Ishikawa (cell line): ENCODE results near the gene SH3TC1.

ENCODE experiments used
- CEBPB ChIP-seq: IDR thresholded peaks from 2 replicates; pipeline ENCODE4 v1.6.1; 2012
- CREB1 ChIP-seq: IDR thresholded peaks from 2 replicates; pipeline ENCODE4 v1.6.1; 2012; ENCODE audit warnings: low read depth
- EGR1 ChIP-seq: IDR thresholded peaks from 2 replicates; pipeline ENCODE4 v1.6.1; 2012
- EP300 ChIP-seq: IDR thresholded peaks from 2 replicates; pipeline ENCODE4 v1.6.1; 2012; ENCODE audit warnings: borderline replicate concordance
- FOXM1 ChIP-seq: IDR thresholded peaks from 2 replicates; pipeline ENCODE4 v1.6.1; 2012; ENCODE audit warnings: low read depth, borderline replicate concordance
- MAX ChIP-seq: IDR thresholded peaks from 2 replicates; pipeline ENCODE4 v1.6.1; 2012
- NFIC ChIP-seq: IDR thresholded peaks from 2 replicates; pipeline ENCODE4 v1.6.1; 2012
- RAD21 ChIP-seq: IDR thresholded peaks from 2 replicates; pipeline ENCODE4 v1.6.1; 2012; ENCODE audit warnings: low read depth
- TAF1 ChIP-seq: IDR thresholded peaks from 2 replicates; pipeline ENCODE4 v1.6.1; 2012; ENCODE audit warnings: low read depth, mild to moderate bottlenecking
- TCF12 ChIP-seq: IDR thresholded peaks from 2 replicates; pipeline ENCODE4 v1.6.1; 2012; ENCODE audit warnings: low read depth
- TEAD4 ChIP-seq: IDR thresholded peaks from 2 replicates; pipeline ENCODE4 v1.6.1; 2012
- USF1 ChIP-seq: IDR thresholded peaks from 2 replicates; pipeline ENCODE4 v1.6.1; 2012
- YY1 ChIP-seq: IDR thresholded peaks from 2 replicates; pipeline ENCODE4 v1.6.1; 2012; ENCODE audit warnings: low read depth
- ZBTB7A ChIP-seq: IDR thresholded peaks from 2 replicates; pipeline ENCODE4 v1.6.1; 2012; ENCODE audit warnings: low read depth
- TF ChIP-seq, protein P1 (sequence below): IDR thresholded peaks from 2 replicates; pipeline ENCODE4 v1.6.1; 2012; ENCODE audit warnings: low read depth, mild to moderate bottlenecking

SH3TC1 gene

GRCh38 chr4:8195841-8196458, 3.1 kb upstream of the SH3TC1 start:
- TF ChIP-seq ZBTB7A: no peak
- no peak for TF ChIP-seq TAF1
- TF ChIP-seq, protein P1, sequence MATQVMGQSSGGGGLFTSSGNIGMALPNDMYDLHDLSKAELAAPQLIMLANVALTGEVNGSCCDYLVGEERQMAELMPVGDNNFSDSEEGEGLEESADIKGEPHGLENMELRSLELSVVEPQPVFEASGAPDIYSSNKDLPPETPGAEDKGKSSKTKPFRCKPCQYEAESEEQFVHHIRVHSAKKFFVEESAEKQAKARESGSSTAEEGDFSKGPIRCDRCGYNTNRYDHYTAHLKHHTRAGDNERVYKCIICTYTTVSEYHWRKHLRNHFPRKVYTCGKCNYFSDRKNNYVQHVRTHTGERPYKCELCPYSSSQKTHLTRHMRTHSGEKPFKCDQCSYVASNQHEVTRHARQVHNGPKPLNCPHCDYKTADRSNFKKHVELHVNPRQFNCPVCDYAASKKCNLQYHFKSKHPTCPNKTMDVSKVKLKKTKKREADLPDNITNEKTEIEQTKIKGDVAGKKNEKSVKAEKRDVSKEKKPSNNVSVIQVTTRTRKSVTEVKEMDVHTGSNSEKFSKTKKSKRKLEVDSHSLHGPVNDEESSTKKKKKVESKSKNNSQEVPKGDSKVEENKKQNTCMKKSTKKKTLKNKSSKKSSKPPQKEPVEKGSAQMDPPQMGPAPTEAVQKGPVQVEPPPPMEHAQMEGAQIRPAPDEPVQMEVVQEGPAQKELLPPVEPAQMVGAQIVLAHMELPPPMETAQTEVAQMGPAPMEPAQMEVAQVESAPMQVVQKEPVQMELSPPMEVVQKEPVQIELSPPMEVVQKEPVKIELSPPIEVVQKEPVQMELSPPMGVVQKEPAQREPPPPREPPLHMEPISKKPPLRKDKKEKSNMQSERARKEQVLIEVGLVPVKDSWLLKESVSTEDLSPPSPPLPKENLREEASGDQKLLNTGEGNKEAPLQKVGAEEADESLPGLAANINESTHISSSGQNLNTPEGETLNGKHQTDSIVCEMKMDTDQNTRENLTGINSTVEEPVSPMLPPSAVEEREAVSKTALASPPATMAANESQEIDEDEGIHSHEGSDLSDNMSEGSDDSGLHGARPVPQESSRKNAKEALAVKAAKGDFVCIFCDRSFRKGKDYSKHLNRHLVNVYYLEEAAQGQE: no peak
- TF ChIP-seq USF1: no peak
- TF ChIP-seq EGR1: no peak
- TF ChIP-seq FOXM1: no peak
- TF ChIP-seq NFIC: no peak
- TF ChIP-seq CEBPB: no peak
- no peak for TF ChIP-seq TEAD4
- no peak for TF ChIP-seq TCF12
- TF ChIP-seq RAD21: no peak
- TF ChIP-seq CREB1: no peak
- TF ChIP-seq EP300: no peak
- no peak for TF ChIP-seq MAX
- no peak for TF ChIP-seq YY1

- no peak for TF ChIP-seq TAF1
- no peak for TF ChIP-seq TCF12
- TF ChIP-seq CREB1: no peak
- no peak for TF ChIP-seq MAX
- no peak for TF ChIP-seq TEAD4
- TF ChIP-seq CEBPB: no peak
Observed at GRCh38 chr4:8197521-8197920, 1.6 kb upstream of the SH3TC1 start.

GRCh38 chr4:8198206-8198905, 734 bp upstream of the SH3TC1 start:
- TF ChIP-seq TCF12: no peak
- no peak for TF ChIP-seq CREB1
- TF ChIP-seq EGR1: no peak
- TF ChIP-seq, protein P1: no peak
- TF ChIP-seq TAF1: no peak
- no peak for TF ChIP-seq MAX
- no peak for TF ChIP-seq ZBTB7A
- no peak for TF ChIP-seq FOXM1
- TF ChIP-seq YY1: no peak
- no peak for TF ChIP-seq EP300
- no peak for TF ChIP-seq RAD21
- TF ChIP-seq TEAD4: no peak
- TF ChIP-seq USF1: no peak

DNA sequence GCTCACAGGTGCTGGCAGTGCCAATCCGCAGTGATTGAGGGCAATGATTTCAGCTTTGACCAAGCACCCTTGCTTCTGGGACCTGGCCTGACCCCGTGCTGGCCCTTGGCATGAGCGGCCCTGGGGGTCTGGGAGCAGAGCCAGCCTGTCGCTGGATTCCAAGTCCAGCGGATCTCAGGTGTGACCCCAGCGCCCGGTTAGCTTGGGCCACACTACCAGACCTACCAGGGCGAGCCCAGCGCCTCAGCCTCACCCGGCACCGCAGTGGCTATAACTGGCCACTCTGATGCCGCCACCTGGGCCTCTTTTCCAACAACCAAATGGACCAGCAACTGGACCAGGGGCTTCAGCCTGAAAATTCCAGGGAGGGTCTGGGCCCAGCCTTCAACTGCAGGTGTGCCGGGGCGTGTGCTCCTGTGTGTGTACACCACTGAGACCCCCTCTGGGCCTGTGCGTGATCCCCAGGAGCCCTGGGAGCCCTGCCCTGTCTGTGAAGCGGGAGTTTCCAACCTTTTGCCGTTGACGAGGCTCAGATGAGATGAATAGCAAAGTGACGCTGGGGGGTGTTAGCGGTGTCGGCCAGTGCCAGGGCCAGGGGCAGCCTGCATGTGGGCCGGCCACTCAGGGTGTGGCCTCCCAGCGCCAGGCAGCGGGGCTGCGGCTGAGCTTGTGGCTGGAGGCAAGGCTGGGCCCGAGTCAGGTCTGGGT, 658 bp downstream of the SH3TC1 start:
- TF ChIP-seq MAX (no peak), NFIC (no peak), EP300 (no peak), YY1 (no peak), FOXM1 (no peak), EGR1 (no peak), CEBPB (no peak), TAF1 (no peak), USF1 (no peak), TCF12 (no peak), RAD21 (no peak), ZBTB7A (no peak), TEAD4 (no peak), CREB1 (no peak)
- TF ChIP-seq, protein P1: no peak
